Right hindlimb (tissue), 1 donor: ENCODE measurements around the gene PTGFRN.
"Not testable (repeated sequence)": the region's sequence is repeated elsewhere in the genome, so short reads cannot be mapped to it uniquely, and the experiment has no call there.

Source experiments
- DNase-seq: peaks from one replicate; pipeline ENCODE4 v3.0.0-alpha.2; 2018

PTGFRN gene

DNA sequence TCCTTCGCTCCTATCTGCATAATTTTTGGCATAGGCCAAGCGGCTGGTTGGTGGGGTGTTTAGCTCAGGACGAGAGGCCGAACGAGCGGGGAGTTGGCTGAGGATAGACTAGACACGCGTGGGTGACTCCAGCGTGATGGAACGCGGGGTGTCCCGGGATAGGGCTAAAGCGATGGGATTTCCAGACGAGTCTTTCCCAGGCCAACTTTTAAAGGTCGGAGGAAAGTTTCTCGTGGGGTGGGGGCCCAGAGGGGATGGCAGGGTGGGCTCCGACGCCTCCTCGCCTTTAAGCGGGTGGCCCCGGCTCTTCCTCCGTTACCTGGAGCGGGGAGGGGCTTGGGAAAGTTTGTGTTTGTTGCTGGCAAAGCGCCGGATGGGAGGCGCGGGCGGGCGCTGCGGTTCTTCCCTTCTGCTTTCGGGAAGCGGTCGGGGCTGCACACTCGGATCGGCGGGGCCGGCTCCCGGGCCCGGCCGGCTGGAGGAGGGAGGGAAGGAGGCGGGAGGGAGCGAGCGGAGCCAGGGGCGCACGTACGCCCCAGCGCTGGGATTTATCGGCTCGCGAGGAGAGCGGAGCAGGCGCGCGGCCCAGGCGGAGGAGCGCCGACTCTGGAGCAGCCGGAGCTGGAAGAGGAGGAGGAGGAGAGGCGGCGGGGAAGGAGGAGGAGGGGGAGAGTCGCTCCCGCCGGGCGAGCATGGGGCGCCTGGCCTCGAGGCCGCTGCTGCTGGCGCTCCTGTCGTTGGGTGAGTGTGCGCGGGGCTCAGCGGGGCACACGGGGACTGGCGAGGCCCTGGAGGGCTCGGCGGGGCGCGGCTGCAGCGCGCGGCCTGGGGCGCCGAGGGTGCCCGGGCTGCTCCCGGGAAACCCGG is at the start of gene PTGFRN:
Gene PTGFRN, plus strand, starts transcription at position 405 of the 867 bp plus-strand sequence. Its CDS starts 288 bp downstream, at position 693.
- peak; percentile 91 for DNase-seq

DNA sequence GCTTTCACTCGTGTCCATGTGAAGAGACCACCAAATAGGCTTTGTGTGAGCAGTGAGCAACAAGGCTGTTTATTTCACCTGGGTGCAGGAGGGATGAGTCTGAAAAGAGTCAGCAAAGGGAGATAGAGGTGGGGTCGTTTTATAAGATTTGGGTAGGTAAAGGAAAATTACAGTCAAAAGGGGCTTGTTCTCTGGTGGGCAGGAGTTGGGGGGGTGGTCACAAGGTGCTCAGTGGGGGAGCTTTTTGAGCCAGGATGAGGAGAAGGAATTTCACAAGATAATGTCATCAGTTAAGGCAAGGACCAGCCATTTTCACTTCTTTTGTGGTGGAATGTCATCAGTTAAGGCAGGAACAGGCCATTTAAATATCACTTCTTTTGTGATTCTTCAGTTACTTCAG is 49.5 kb upstream of the PTGFRN start:
- DNase-seq = not testable (repeated sequence)

GRCh38 chr1:116861137-116861536 is 48.6 kb upstream of the PTGFRN start:
- DNase-seq = no peak

- DNase-seq = not testable (repeated sequence)
These were observed 46.7 kb upstream of the PTGFRN start for GRCh38 chr1:116863031-116863430.

DNA sequence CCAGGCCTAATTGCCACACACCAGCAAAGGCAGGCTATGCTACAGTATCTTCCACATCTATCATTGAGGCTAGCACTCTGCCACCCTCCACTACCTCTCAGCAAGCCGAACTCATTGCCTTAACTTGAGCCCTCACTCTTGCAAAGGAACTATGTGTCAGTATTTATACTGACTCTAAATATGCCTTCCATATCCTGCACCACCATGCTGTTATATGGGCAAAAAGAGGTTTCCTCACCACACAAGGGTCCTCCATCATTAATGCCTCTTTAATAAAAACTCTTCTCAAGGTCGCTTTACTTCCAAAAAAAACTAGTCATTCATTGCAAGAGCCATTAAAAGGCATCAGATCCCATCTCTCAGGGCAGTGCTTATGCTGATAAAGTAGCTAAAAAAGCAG is 43.2 kb upstream of the PTGFRN start:
- DNase-seq = not testable (repeated sequence)

DNA sequence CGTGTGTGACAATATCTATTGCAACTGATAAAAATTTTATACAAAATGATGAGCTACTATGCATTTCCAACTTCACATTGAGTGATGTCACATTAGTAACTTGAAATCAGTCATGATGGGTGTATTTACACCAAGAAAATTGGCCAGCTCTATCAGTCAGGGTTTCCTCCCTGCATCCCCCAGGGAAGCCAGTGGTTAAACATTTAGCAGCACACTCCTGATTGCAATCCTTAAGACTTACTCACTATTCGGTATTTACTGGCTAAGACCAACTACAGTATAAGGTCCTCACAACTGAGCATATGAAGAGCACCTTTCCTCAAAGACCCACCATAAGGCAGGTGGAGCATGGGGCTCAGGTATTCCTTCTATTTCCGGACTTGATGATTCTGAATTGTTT is 41.3 kb upstream of the PTGFRN start:
- DNase-seq = no peak

GRCh38 chr1:116869611-116870010 is 40.1 kb upstream of the PTGFRN start:
- DNase-seq = no peak

DNA sequence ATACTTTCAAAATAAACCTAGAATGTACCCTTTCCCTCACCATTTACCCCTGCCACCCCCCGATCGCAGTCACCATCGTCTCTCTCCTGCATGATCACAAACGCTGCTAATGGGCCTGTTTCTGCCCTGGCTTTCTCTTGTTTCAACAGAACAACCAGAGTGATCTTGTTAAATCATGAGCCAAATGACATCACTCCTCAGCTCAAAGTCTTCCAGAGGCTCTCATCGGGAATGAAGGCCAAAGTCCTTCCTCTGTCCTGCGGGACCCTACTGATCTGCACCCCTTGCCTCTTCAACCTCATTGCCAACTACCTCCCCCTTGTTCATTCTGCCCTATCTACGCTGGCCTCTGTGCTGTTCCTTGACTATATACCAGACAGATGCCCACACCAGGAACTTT is 39.4 kb upstream of the PTGFRN start:
- DNase-seq = no peak

DNA sequence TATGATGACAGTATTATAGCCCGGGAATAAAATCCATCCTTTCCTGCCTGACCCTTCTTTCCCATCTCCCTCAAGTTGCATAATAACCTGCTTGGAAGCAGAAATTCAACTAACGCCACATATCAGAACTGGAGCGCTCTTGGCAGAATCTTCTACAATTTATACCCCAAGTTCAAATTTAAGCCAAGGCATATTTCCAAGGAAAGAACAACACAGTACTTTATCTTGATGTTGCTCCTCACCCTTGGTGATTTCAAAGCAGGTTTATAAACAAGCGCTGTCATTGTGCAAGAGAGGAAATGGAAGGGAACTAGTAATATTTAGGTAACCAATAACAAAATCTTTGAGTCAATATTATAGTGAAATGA is 38.0 kb upstream of the PTGFRN start:
- no peak for DNase-seq

GRCh38 chr1:116873680-116874271 is 35.9 kb upstream of the PTGFRN start:
- DNase-seq = no peak

DNA sequence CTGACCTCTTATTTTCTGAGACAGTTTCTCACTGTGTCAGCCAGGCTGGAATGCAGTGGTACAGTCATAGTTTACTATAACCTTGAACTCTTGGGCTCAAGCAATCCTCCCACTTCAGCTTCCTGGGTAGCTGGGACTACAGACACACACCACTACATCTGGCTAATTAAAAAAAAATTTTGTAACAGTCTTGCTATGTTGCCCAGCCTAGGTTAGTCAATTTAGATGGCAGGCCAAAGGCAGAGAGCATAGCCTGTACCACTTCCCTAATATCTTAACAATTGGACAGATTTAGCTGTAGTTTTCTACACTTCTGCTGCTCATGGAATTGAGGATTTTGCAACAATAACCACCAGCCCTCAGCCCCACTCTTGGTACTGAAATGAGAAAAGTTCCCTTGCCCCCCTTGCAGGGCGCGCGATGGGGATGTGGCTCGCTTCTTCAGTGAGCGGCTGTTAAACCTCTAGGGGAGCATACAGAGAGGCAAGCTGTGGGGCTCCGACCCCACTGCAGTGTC is 34.9 kb upstream of the PTGFRN start:
- no peak for DNase-seq

DNA sequence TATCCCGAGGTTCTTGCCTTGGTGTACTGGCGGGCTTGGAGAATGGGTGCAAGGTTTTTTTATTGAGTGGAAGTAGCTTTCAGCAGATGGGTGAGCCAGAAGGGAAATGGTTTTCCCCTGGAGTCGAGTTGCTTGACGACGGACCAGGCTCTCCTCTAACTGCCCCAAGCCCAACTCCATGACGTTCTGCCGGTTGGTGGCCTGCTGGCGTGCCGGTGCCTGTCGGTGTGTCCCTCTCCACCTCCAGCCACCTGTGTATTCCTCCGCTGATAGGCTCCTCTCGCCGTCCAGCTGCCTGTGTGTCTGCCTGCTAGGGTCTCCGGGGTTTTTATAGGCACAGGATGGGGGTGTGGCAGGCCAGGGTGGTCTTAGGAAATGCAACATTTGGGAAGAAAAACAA is 34.3 kb upstream of the PTGFRN start:
- DNase-seq = no peak

- DNase-seq = not testable (repeated sequence)
These were observed 33.8 kb upstream of the PTGFRN start for GRCh38 chr1:116875946-116876345.

GRCh38 chr1:116877141-116877818 is 32.4 kb upstream of the PTGFRN start:
- no peak for DNase-seq

DNA sequence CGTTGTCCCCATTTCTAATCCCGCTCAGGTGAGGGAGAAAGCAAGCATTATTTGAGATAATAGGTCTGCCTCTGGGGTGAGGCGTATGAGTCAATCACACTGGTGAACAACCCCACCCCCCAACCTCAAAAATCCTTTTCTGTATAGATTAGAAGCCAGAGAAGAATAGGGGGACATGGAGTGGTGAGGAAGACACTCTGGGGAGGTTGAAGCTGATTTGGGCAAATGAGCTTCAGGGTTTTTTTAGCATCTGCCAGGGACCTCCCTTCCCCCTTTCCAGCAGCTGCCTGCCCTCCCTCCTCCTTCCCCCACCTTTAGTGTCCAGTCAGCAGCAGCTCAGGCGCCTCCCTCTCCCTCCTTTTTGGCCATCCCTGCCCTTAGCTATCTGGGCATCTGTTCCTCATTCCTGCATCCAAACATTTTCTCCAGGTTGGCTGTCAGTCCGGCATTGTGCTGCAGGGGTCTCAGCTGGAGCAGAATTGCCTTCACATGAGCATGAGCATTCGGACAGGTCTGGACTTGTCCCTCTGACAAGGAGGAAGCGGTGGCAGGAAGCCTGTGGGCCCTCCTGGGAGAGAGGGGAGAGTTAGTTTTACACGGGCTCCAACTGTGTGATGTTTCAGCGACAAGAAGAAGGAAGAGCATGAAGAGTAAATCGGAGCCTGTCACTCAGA is 30.8 kb upstream of the PTGFRN start:
- DNase-seq = peak; percentile 83

DNA sequence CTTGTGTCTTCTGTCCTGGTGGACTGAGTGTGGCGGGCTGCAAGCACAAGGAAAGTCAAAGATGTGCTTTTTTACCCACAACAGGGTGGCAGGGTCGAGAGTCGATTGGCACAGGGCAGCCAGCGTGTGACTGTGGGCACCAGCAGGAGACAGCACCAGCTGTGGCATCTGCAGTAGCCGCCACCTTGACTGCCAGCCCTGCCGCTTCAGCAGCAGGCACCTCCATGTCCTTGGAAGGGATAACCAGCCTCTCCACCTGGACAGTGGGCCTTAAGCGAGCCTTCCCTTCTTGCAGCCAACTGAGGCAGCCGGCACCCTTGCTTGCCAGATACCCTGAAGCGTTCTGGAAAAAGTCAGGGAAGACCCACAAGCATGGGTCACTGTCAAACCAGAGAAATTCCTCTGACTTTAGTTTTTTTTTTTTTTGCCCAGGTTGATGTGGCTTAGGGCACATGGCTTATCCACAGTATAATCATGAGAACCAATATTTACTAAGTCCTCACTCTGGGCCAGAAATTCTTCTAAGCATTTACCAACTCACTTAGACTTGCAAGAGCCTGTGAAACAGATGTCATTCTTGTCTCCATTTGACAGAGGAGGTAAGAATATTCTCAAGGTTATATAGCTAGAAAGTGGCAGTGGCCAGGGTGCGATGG is 30.1 kb upstream of the PTGFRN start:
- no peak for DNase-seq

- DNase-seq = peak; percentile 56
These were observed 28.8 kb upstream of the PTGFRN start for GRCh38 chr1:116880917-116881316.

- peak; percentile 77 for DNase-seq
These were observed 27.7 kb upstream of the PTGFRN start for GRCh38 chr1:116881879-116882520.

DNA sequence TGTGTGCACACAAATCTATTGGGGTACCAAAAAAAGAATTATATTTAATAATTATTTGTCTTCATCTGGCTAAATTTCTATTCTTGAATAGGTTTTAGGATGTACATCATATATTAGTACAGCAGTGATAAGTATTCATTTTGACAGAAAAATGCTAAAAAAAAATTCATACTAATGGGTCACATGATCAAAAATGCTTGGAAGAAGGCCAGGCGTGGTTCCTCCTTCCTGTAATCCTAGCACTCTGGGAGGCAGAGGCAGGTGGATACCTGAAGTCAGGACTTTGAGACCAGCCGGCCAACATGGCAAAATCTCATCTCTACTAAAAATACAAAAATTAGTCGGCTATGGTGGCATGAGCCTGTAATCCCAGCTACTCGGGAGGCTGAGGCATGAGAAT is 26.9 kb upstream of the PTGFRN start:
- no peak for DNase-seq

GRCh38 chr1:116886291-116886878 is 23.3 kb upstream of the PTGFRN start:
- DNase-seq = peak; percentile 83

GRCh38 chr1:116887212-116887611 is 22.5 kb upstream of the PTGFRN start:
- DNase-seq = no peak

DNA sequence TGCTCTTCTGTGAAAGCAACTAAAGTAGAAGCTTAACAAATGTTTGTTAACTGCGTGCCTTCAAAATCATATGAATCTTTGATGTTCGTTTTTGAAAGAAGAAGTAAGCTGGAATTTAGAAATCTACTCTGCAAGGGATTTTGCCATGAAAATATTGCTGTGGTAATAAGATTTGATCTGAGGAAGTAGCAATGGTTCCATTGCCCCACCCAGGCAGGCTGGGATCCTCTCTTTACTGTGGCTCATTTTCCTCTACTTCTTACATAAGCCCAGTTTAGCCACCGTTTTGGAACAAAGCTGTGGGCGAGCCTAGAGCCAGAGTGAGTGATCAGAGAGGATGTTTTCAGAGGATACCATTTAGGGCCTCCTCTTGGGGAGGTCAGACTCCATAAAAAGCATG is 20.3 kb upstream of the PTGFRN start:
- DNase-seq = no peak
